Panc1 (cell line): ENCODE measurements around the gene ADARB1. TPM values are rescaled to one million over a fixed set of nuclear protein-coding genes. Genes with fewer than 3 reads are reported as not detected.

ENCODE experiments used
- ATAC-seq: fragments of 200-7000 bp; cut with Tn5 transposase; 2 replicates; pipeline ENCODE4 v1.9.1; 2020; ENCODE audit warnings: mild to moderate bottlenecking, moderate library complexity
- BruUV-seq: library from RNA; stranded (reverse); fragments of 400-500 nt; replicated peaks from 2 replicates; lab custom pipeline; 2021; lab: Mats Ljungman, UMichigan
- CTCF ChIA-PET: fragments of 300-600 bp; sonication (Branson Sonifier 250); formaldehyde crosslinking; loops from one replicate; lab custom pipeline; 2022; ENCODE audit warnings: antibody characterized with exemption; lab: Charles Lee
- POLR2A ChIA-PET: fragments of 300-600 bp; sonication (Branson Sonifier 250); formaldehyde crosslinking; loops from one replicate; lab custom pipeline; 2022; ENCODE audit warnings: antibody characterized with exemption; lab: Charles Lee
- DNase-seq: peaks from one replicate; pipeline ENCODE4 v3.0.0-alpha.2; 2010; ENCODE audit warnings: low read depth, low spot score
- H3K27ac ChIP-seq: 2 replicates; pipeline ENCODE4 v1.5.1; 2011; ENCODE audit warnings: mild to moderate bottlenecking, low read length, inconsistent platforms
- H3K27me3 ChIP-seq: fragments of 200-500 bp; sonication (Bioruptor generic); 2 replicates; pipeline ENCODE4 v1.6.0; 2014; ENCODE audit warnings: low read length, inconsistent platforms; ENCODE audit not compliant: control insufficient read depth, insufficient read depth
- H3K36me3 ChIP-seq: fragments of 200-500 bp; sonication (Bioruptor generic); 2 replicates; pipeline ENCODE4 v1.5.1; 2014; ENCODE audit warnings: inconsistent platforms, mild to moderate bottlenecking, low read length, moderate library complexity; ENCODE audit not compliant: control insufficient read depth, insufficient read depth
- H3K4me1 ChIP-seq: 2 replicates; pipeline ENCODE4 v1.5.1; 2011; ENCODE audit warnings: inconsistent platforms, mild to moderate bottlenecking, low read length, moderate library complexity; ENCODE audit not compliant: control insufficient read depth, insufficient read depth
- H3K4me3 ChIP-seq, 2 experiments: 2 replicates each; pipeline ENCODE4 v1.5.1; 2011 to 2012; ENCODE audit warnings: low read depth in 2 of 2, low read length in 2 of 2, mild to moderate bottlenecking in 2 of 2, inconsistent platforms in 1 of 2, moderate library complexity in 1 of 2
- H3K9me3 ChIP-seq: fragments of 200-500 bp; sonication (Bioruptor generic); 2 replicates; pipeline ENCODE4 v1.5.1; 2014; ENCODE audit warnings: low read depth, mild to moderate bottlenecking, inconsistent platforms, low read length, moderate library complexity; ENCODE audit not compliant: control insufficient read depth, insufficient read depth
- CTCF ChIP-seq: fragments of 450-650 bp; IDR thresholded peaks from 2 replicates; pipeline ENCODE4 v1.5.1; 2017; ENCODE audit warnings: mild to moderate bottlenecking
- POLR2AphosphoS5 ChIP-seq: IDR thresholded peaks from 2 replicates; pipeline ENCODE4 v1.6.1; 2012; ENCODE audit warnings: mild to moderate bottlenecking, low read depth, low read length, moderate library complexity
- REST ChIP-seq, 2 experiments: IDR thresholded peaks; 2 replicates each; pipeline ENCODE4 v1.6.1; 2011 to 2012; ENCODE audit warnings: low read depth in 2 of 2, control low read depth in 1 of 2, low read length in 1 of 2, mild to moderate bottlenecking in 1 of 2, moderate library complexity in 1 of 2; ENCODE audit not compliant: insufficient read depth in 1 of 2
- SIN3A ChIP-seq: IDR thresholded peaks from 2 replicates; pipeline ENCODE4 v1.6.1; 2012; ENCODE audit warnings: low read depth, mild to moderate bottlenecking, low read length, moderate library complexity, borderline replicate concordance; ENCODE audit not compliant: insufficient read depth
- TCF7L2 ChIP-seq: IDR thresholded peaks from 2 replicates; pipeline ENCODE4 v1.6.1; 2011; ENCODE audit warnings: mild to moderate bottlenecking, low read depth, low read length, inconsistent platforms
- in situ Hi-C: cut with HindIII; loops from 2 replicates; pipeline ENCODE4 v1.10.0; 2016; ENCODE audit warnings: low sequenced_read_pairs, low pct_unique_long_range_greater_than_20kb
- intact Hi-C: fragments of 100-400 bp; cut with micrococcal nuclease; formaldehyde crosslinking; loops from one replicate; pipeline ENCODE4 v1.10.0; 2022; ENCODE audit not compliant: unreplicated experiment
- total RNA-seq: library from RNA; stranded (reverse); gene quantifications from one replicate; pipeline ENCODE4 v1.2.1, GENCODE V29; 2021; ENCODE audit not compliant: unreplicated experiment

Gene ADARB1
- total RNA-seq, 1 experiment from 2014 or later, result 15.0 TPM

- Histone ChIP-seq H3K9me3 (no peaks in the 10 kb centered on the region), H3K27ac (no peak overlapping the region), H3K4me1 (peaks cover 10% of the 10 kb centered on the region), H3K4me3 (no peak overlapping the region), H3K27me3 (no peaks in the 10 kb centered on the region), H3K36me3 (no peaks in the 10 kb centered on the region)
- intact Hi-C loops, result no loop called here
- in situ Hi-C loops, result no loop called here
- POLR2A ChIA-PET, result no interaction called here
- no peak for DNase-seq
- CTCF ChIA-PET, result no interaction called here
- TF ChIP-seq TCF7L2, result no peak
- no peak for TF ChIP-seq SIN3A
- no peak for TF ChIP-seq CTCF
- TF ChIP-seq POLR2AphosphoS5, result no peak
- no peak for TF ChIP-seq REST (IDR thresholded peaks at IDR 0.05; ENCODE audit: insufficient read depth in 1 of 2, low read depth in 2 of 2, low read length in 1 of 2)
- no TSS peak for BruUV-seq
- ATAC-seq, result peak; percentile 67
These were observed 178.8 kb downstream of the ADARB1 start for GRCh38 chr21:45253180-45253579.

- ATAC-seq, result no peak; the same call in 1 of the 2 replicates
- TF ChIP-seq REST (IDR thresholded peaks at IDR 0.05; ENCODE audit: insufficient read depth in 1 of 2, low read depth in 2 of 2, low read length in 1 of 2), result no peak
- TF ChIP-seq CTCF, result no peak
- TF ChIP-seq TCF7L2, result no peak
- TF ChIP-seq SIN3A, result no peak
- no peak for TF ChIP-seq POLR2AphosphoS5
- DNase-seq, result no peak
- no peaks in the 10 kb centered on the region for H3K9me3 ChIP-seq
- in situ Hi-C loops (no loop called here), intact Hi-C loops (no loop called here)
- H3K36me3 ChIP-seq, result no peaks in the 10 kb centered on the region
- H3K27ac ChIP-seq, result no peak overlapping the region
- no peaks in the 10 kb centered on the region for H3K27me3 ChIP-seq
- H3K4me3 ChIP-seq, result no peak overlapping the region
- ChIA-PET POLR2A (no interaction called here), CTCF (no interaction called here)
- BruUV-seq, result no TSS peak
- H3K4me1 ChIP-seq, result peaks cover 7% of the 10 kb centered on the region
These were observed 179.5 kb downstream of the ADARB1 start for GRCh38 chr21:45253633-45254459.
